Measurements from ENCODE around the gene PRR30. TPM values are rescaled to one million over a fixed set of nuclear protein-coding genes. Genes with fewer than 3 reads are reported as not detected.

The PRR30 gene
- total RNA-seq, 1 experiment from 2014 or later, result not detected

DNA sequence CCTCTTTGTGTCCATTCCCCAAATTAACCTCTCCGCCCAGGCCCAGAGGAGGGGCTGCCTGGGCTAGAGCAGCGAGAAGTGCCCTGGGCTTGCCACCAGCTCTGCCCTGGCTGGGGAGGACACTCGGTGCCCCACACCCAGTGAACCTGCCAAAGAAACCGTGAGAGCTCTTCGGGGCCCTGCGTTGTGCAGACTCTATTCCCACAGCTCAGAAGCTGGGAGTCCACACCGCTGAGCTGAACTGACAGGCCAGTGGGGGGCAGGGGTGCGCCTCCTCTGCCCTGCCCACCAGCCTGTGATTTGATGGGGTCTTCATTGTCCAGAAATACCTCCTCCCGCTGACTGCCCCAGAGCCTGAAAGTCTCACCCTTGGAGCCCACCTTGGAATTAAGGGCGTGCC lies 39.2 kb downstream of the PRR30 start:
- ChIA-PET CTCF (interaction anchor here (0.7 to 10.4 kb wide), 15 partner anchors 9 to 208 kb away, joined by 3 to 96 read pairs (median 4); partner anchors contain the start of genes ATRAID, SLC5A6, TRIM54 and UCN), POLR2A (interaction anchor here (2.8 kb wide), 1 partner anchor 92 kb away, joined by 9 read pairs; no protein-coding TSS in a partner anchor)
- DNase-seq (ENCODE audit: unreplicated experiment), result no peak
- Mint-ChIP-seq H3K27me3 (ENCODE audit: insufficient read depth, unreplicated experiment) (no peaks in the 10 kb centered on the region), H3K4me3 (ENCODE audit: unreplicated experiment) (no peak overlapping the region), H3K9me3 (ENCODE audit: unreplicated experiment) (no peaks in the 10 kb centered on the region), H3K27ac (ENCODE audit: low read depth, unreplicated experiment) (no peak overlapping the region), H3K4me1 (ENCODE audit: insufficient read depth, unreplicated experiment) (no peaks in the 10 kb centered on the region), H3K36me3 (ENCODE audit: insufficient read depth, unreplicated experiment) (no peaks in the 10 kb centered on the region)
- BruUV-seq (replicated peaks), result no TSS peak
- intact Hi-C loops (cut with micrococcal nuclease), result no loop called here
- TF ChIP-seq, protein P1, sequence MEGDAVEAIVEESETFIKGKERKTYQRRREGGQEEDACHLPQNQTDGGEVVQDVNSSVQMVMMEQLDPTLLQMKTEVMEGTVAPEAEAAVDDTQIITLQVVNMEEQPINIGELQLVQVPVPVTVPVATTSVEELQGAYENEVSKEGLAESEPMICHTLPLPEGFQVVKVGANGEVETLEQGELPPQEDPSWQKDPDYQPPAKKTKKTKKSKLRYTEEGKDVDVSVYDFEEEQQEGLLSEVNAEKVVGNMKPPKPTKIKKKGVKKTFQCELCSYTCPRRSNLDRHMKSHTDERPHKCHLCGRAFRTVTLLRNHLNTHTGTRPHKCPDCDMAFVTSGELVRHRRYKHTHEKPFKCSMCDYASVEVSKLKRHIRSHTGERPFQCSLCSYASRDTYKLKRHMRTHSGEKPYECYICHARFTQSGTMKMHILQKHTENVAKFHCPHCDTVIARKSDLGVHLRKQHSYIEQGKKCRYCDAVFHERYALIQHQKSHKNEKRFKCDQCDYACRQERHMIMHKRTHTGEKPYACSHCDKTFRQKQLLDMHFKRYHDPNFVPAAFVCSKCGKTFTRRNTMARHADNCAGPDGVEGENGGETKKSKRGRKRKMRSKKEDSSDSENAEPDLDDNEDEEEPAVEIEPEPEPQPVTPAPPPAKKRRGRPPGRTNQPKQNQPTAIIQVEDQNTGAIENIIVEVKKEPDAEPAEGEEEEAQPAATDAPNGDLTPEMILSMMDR (IDR thresholded peaks at IDR 0.05; ENCODE audit: unreplicated experiment), result no peak

DNA sequence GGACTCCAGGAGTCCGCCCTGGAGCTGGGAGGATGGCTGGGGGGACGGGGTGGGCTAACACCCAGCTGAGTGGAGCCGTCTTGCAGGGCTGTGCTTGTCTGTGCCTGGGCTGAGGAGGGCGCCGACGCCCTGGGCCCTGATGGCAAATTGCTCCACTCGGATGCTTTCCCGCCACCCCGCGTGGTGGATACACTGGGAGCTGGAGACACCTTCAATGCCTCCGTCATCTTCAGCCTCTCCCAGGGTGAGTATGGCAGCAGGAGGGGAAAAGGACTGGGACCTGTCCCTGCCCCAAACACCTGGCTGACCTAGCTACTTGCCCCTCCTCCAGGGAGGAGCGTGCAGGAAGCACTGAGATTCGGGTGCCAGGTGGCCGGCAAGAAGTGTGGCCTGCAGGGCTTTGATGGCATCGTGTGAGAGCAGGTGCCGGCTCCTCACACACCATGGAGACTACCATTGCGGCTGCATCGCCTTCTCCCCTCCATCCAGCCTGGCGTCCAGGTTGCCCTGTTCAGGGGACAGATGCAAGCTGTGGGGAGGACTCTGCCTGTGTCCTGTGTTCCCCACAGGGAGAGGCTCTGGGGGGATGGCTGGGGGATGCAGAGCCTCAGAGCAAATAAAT lies 39.8 kb downstream of the PRR30 start:
- no peaks in the 10 kb centered on the region for H3K27me3 Mint-ChIP-seq (ENCODE audit: insufficient read depth, unreplicated experiment)
- ChIA-PET CTCF (interaction anchor here (0.6 to 10.4 kb wide), 23 partner anchors 8 to 209 kb away, joined by 3 to 96 read pairs (median 4); partner anchors contain the start of genes ATRAID, SLC5A6, TRIM54 and UCN), POLR2A (interaction anchor here (2.8 kb wide), 1 partner anchor 92 kb away, joined by 9 read pairs; no protein-coding TSS in a partner anchor)
- H3K9me3 Mint-ChIP-seq (ENCODE audit: unreplicated experiment), result no peaks in the 10 kb centered on the region
- intact Hi-C loops (cut with micrococcal nuclease), result no loop called here
- H3K27ac Mint-ChIP-seq (ENCODE audit: low read depth, unreplicated experiment), result no peak overlapping the region
- no peaks in the 10 kb centered on the region for H3K4me1 Mint-ChIP-seq (ENCODE audit: insufficient read depth, unreplicated experiment)
- H3K4me3 Mint-ChIP-seq (ENCODE audit: unreplicated experiment), result no peak overlapping the region
- no peak for DNase-seq (ENCODE audit: unreplicated experiment)
- H3K36me3 Mint-ChIP-seq (ENCODE audit: insufficient read depth, unreplicated experiment), result no peaks in the 10 kb centered on the region
- TF ChIP-seq, protein P1 (IDR thresholded peaks at IDR 0.05; ENCODE audit: unreplicated experiment), result no peak
- no TSS peak for BruUV-seq (replicated peaks)

DNA sequence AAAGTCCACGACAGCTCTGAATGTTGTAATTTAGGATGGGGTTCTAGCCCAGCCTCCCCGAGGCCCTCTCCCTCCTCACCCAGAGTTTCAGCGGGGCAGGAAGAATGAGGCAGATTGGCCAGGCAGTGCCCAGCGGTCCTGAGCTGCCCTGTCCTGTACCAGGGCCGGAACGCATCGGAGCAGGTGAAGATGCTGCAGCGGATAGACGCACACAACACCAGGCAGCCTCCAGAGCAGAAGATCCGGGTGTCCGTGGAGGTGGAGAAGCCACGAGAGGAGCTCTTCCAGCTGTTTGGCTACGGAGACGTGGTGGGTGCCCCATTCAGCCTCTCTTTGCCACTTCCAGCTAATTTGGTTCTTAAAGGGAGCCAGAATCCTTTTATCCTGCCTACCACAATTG lies 41.9 kb downstream of the PRR30 start:
- CTCF ChIA-PET, result interaction anchor here (0.8 to 10.4 kb wide), 8 partner anchors 10 to 206 kb away, joined by 3 to 96 read pairs (median 10); partner anchors contain the start of genes KHK and TRIM54

DNA sequence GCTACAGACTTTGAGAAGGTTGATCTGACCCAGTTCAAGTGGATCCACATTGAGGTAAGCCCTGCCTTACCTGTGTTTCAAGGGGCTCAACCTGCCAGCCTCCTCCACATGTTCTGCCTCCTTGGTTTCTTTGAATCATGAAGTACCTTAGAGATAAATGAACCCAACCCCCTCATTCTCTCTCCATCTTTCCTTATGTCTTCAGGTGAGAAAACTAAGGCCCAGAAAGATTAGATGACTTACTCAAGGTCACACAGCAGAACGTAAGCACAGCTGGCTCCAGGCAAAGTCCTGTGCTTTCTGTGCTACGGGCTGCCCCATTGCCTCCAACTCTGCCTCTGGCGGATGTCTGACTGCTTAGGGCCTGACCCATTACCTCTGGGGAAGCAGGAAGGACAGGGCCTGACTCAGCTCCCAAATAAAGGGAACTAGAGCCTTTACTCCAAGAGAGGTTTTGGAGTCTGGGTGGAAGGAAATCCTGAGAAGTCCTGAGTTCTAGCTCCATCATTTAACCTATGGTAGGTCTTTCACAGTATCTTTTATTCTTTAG lies 42.4 kb downstream of the PRR30 start:
- Mint-ChIP-seq H3K4me3 (ENCODE audit: unreplicated experiment) (no peak overlapping the region), H3K27me3 (ENCODE audit: insufficient read depth, unreplicated experiment) (no peaks in the 10 kb centered on the region), H3K27ac (ENCODE audit: low read depth, unreplicated experiment) (no peak overlapping the region), H3K4me1 (ENCODE audit: insufficient read depth, unreplicated experiment) (no peaks in the 10 kb centered on the region), H3K9me3 (ENCODE audit: unreplicated experiment) (no peaks in the 10 kb centered on the region), H3K36me3 (ENCODE audit: insufficient read depth, unreplicated experiment) (no peaks in the 10 kb centered on the region)
- DNase-seq (ENCODE audit: unreplicated experiment), result no peak
- POLR2A ChIA-PET, result interaction anchor here (0.7 to 2.2 kb wide), 7 partner anchors 33 to 226 kb away, joined by 3 to 7 read pairs (median 3); partner anchors contain the start of gene SLC30A3
- BruUV-seq (replicated peaks), result no TSS peak
- intact Hi-C loops (cut with micrococcal nuclease), result no loop called here
- TF ChIP-seq, protein P1 (IDR thresholded peaks at IDR 0.05; ENCODE audit: unreplicated experiment), result no peak
- CTCF ChIA-PET, result interaction anchor here (0.8 to 10.4 kb wide), 8 partner anchors 9 to 207 kb away, joined by 3 to 96 read pairs (median 12); partner anchors contain the start of genes KHK and TRIM54

More for the DNA sequence above, 41.9 kb downstream of the PRR30 start:
- Mint-ChIP-seq H3K4me1 (ENCODE audit: insufficient read depth, unreplicated experiment) (no peaks in the 10 kb centered on the region), H3K4me3 (ENCODE audit: unreplicated experiment) (no peak overlapping the region), H3K27ac (ENCODE audit: low read depth, unreplicated experiment) (no peak overlapping the region), H3K36me3 (ENCODE audit: insufficient read depth, unreplicated experiment) (no peaks in the 10 kb centered on the region), H3K27me3 (ENCODE audit: insufficient read depth, unreplicated experiment) (no peaks in the 10 kb centered on the region), H3K9me3 (ENCODE audit: unreplicated experiment) (no peaks in the 10 kb centered on the region)
- intact Hi-C loops (cut with micrococcal nuclease), result no loop called here
- TF ChIP-seq, protein P1 (IDR thresholded peaks at IDR 0.05; ENCODE audit: unreplicated experiment), result no peak
- no peak for DNase-seq (ENCODE audit: unreplicated experiment)
- no TSS peak for BruUV-seq (replicated peaks)
- POLR2A ChIA-PET, result interaction anchor here (0.6 to 2.2 kb wide), 6 partner anchors 33 to 225 kb away, joined by 3 to 7 read pairs (median 3); no protein-coding TSS in a partner anchor
